ENCODE data around the gene HIPK2. TPM values are rescaled to one million over a fixed set of nuclear protein-coding genes. Genes with fewer than 3 reads are reported as not detected.

HIPK2 gene
- total and polyA plus RNA-seq, 2 donors (not counting 3 experiments of a cell fraction or from before 2014, with no cell fraction given): 9.0 to 43.8 TPM

GRCh38 chr7:139741789-139742344 lies 35.9 kb downstream of the HIPK2 start:
- intact Hi-C loops (cut with micrococcal nuclease) (loop anchor here (2.0 kb wide), 1 partner anchor 17 kb away; no protein-coding TSS in a partner anchor), dilution Hi-C loops (cut with MboI; ENCODE audit: extremely low pct_ligation_motif_present, low sequenced_read_pairs) (no loop called here)
- Histone ChIP-seq H3K36me3 (ENCODE audit: control insufficient read depth in 2 of 2, extremely low read depth in 1 of 2, insufficient read depth in 2 of 2, low read length in 2 of 2) (peaks cover 0 to 2% of the 10 kb centered on the region in 2 experiments), H3K9ac (replicated peaks; ENCODE audit: extremely low read depth, insufficient read depth, low read length) (no peak overlapping the region), H4K20me1 (replicated peaks; ENCODE audit: control insufficient read depth, extremely low read depth, insufficient read depth, low read length) (no peaks in the 10 kb centered on the region), H3K9me1 (replicated peaks; ENCODE audit: control insufficient read depth, extremely low read depth, insufficient read depth, low read length) (no peaks in the 10 kb centered on the region), H3K4me1 (ENCODE audit: control insufficient read depth, extremely low read depth, insufficient read depth, low read length) (peaks cover 22% of the 10 kb centered on the region), H2AFZ (ENCODE audit: low read depth, low read length) (no peak overlapping the region), H3K27ac (ENCODE audit: insufficient read depth, low read depth, low read length) (no peak overlapping the region), H3K4me3 (replicated peaks in 1 of 3; ENCODE audit: insufficient read depth in 1 of 3, low read depth in 1 of 3, low read length in 3 of 3) (no peak overlapping the region), H3K27me3 (ENCODE audit: control insufficient read depth in 2 of 2, insufficient read depth in 2 of 2, low read length in 2 of 2) (no peaks in the 10 kb centered on the region), H3K4me2 (ENCODE audit: insufficient read depth, low read length) (no peak overlapping the region), H3K79me2 (ENCODE audit: control insufficient read depth, insufficient read depth, low read length) (peaks cover 84% of the 10 kb centered on the region), H3K9me3 (replicated peaks; ENCODE audit: control insufficient read depth, insufficient read depth, low read length) (no peaks in the 10 kb centered on the region)
- TF ChIP-seq, protein P1, sequence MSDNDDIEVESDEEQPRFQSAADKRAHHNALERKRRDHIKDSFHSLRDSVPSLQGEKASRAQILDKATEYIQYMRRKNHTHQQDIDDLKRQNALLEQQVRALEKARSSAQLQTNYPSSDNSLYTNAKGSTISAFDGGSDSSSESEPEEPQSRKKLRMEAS (IDR thresholded peaks at IDR 0.05; ENCODE audit: insufficient read depth, insufficient read length): no peak
- no peak for TF ChIP-seq EZH2 (IDR thresholded peaks at IDR 0.05; ENCODE audit: borderline replicate concordance, low read depth, low read length, severe bottlenecking)
- no peak for TF ChIP-seq GATA2 (IDR thresholded peaks at IDR 0.05; ENCODE audit: insufficient read depth, insufficient read length, low read depth, low read length)
- no peak for TF ChIP-seq JUN (IDR thresholded peaks at IDR 0.05; ENCODE audit: borderline replicate concordance, insufficient read depth, insufficient read length, low read depth)
- no peak for TF ChIP-seq POLR2A (IDR thresholded peaks at IDR 0.05; ENCODE audit: low read depth, low read length)
- no peak for TF ChIP-seq MYC (IDR thresholded peaks at IDR 0.05; ENCODE audit: low read depth, low read length)
- no peak for TF ChIP-seq CTCF (IDR thresholded peaks at IDR 0.05; ENCODE audit: extremely low read depth in 1 of 2, insufficient read depth in 1 of 2, low read depth in 1 of 2, low read length in 2 of 2)
- TF ChIP-seq FOS (IDR thresholded peaks at IDR 0.05; ENCODE audit: borderline replicate concordance, insufficient read depth, low read length): no peak
- TF ChIP-seq POLR2AphosphoS5 (IDR thresholded peaks at IDR 0.05; ENCODE audit: insufficient read depth, low read depth, low read length): no peak
- peak; percentile 55 for DNase-seq (ENCODE audit: low read depth, low spot score)
- ChIA-PET CTCF (interaction anchor here (1.5 to 1.7 kb wide), 3 partner anchors 10 to 96 kb away, joined by 3 to 4 read pairs (median 3); no protein-coding TSS in a partner anchor), POLR2A (no interaction called here)
- no TSS peak for BruUV-seq (replicated peaks)
- peak; percentile 43 for FAIRE-seq

Measured in endothelial cell of umbilical vein (primary cell).